ENCODE data around the gene PAPOLB. TPM values are rescaled to one million over a fixed set of nuclear protein-coding genes. Genes with fewer than 3 reads are reported as not detected.

PAPOLB gene
- total and polyA plus RNA-seq, 2 of the 4 experiments (the other 2 are of a cell fraction), result under 0.01 TPM; not detected in 1

GRCh38 chr7:4809666-4810065 lies 52.2 kb downstream of the PAPOLB start:
- DNase-seq (no peak), ATAC-seq (ENCODE audit: low read depth) (no peak)
- POLR2A ChIA-PET (ENCODE audit: unreplicated experiment), result no interaction called here
- TF ChIP-seq RFX5 (IDR thresholded peaks at IDR 0.05; ENCODE audit: low read depth, low read length) (no peak), RAD21 (IDR thresholded peaks at IDR 0.05; ENCODE audit: low read length) (no peak), ELK1 (IDR thresholded peaks at IDR 0.05; ENCODE audit: borderline replicate concordance, low read depth, low read length) (no peak)
- Histone ChIP-seq H4K20me1 (ENCODE audit: insufficient read depth, low read length) (no peaks in the 10 kb centered on the region), H3K4me1 (ENCODE audit: control insufficient read depth, insufficient read depth, low read length) (no peaks in the 10 kb centered on the region), H3K9me3 (ENCODE audit: control insufficient read depth, insufficient read depth, low read length) (peaks cover 6% of the 10 kb centered on the region), H3K9ac (ENCODE audit: low read depth, low read length) (no peak overlapping the region), H2BK5ac (ENCODE audit: low read depth, low read length, poor library complexity, severe bottlenecking) (no peak overlapping the region), H3K56ac (ENCODE audit: extremely low read depth, insufficient read depth, low read length) (no peak overlapping the region), H2BK20ac (ENCODE audit: low read depth, low read length) (no peak overlapping the region), H2BK15ac (ENCODE audit: low read depth, low read length) (no peak overlapping the region), H3K4me3 (ENCODE audit: insufficient read depth, low read depth, low read length) (no peak overlapping the region), H2AK5ac (ENCODE audit: low read depth, low read length) (no peak overlapping the region), H4K8ac (ENCODE audit: low read depth in 2 of 2, low read length in 2 of 2) (no peak overlapping the region), H2BK120ac (ENCODE audit: low read depth, low read length) (no peak overlapping the region), H3K27me3 (ENCODE audit: control insufficient read depth, insufficient read depth, low read length) (peaks cover 16% of the 10 kb centered on the region), H3K18ac (ENCODE audit: low read depth, low read length) (no peak overlapping the region), H4K91ac (ENCODE audit: insufficient read depth, low read depth, low read length) (no peak overlapping the region), H3K14ac (replicated peaks; ENCODE audit: low read depth, low read length) (no peak overlapping the region), H2AK9ac (replicated peaks; ENCODE audit: low read depth, low read length, poor library complexity) (no peak overlapping the region), H3K4me2 (ENCODE audit: low read depth, low read length) (no peak overlapping the region), H3K79me1 (ENCODE audit: low read depth in 1 of 2, low read length in 2 of 2) (no peaks in the 10 kb centered on the region), H2AFZ (replicated peaks; ENCODE audit: low read length, poor library complexity) (no peak overlapping the region), H3K4ac (ENCODE audit: low read depth, low read length) (no peak overlapping the region), H3K23ac (ENCODE audit: low read depth, low read length) (no peak overlapping the region), H3K36me3 (ENCODE audit: control insufficient read depth, insufficient read depth, low read length) (no peaks in the 10 kb centered on the region), H3K27ac (ENCODE audit: insufficient read depth, low read length) (no peak overlapping the region), H3K9me1 (ENCODE audit: insufficient read depth, low read length) (no peaks in the 10 kb centered on the region; the same call in 1 of the 2 replicates), H4K5ac (ENCODE audit: low read depth, low read length) (no peak overlapping the region)
- no TSS peak for BruUV-seq (replicated peaks)
- dilution Hi-C loops (cut with HindIII; ENCODE audit: low sequenced_read_pairs, unreplicated experiment) (no loop called here), in situ Hi-C loops (cut with MboI; ENCODE audit: low sequenced_read_pairs) (no loop called here), intact Hi-C loops (cut with micrococcal nuclease) (no loop called here)
- CTCF ChIA-PET, result no interaction called here
- WGBS, 2 experiments (ENCODE audit: extremely low coverage in 2 of 2, insufficient read length in 1 of 2), result 90% methylated on average over 2 of the region's 14 CpGs; no CpG with 5 or more reads in 1 of the 2 experiments
